Cardiac fibroblast (primary cell): ENCODE results near the gene BCL2A1.
A peak's percentile ranks its signal among the peaks of the same experiment; 100 is the strongest.

Experiments
- DNase-seq, 2 donors: peaks; one replicate each; pipeline versions ENCODE4 v3.0.0 to v3.0.0-alpha.2; 2010; ENCODE audit warnings: low read depth in 2 of 2
- H3K4me3 ChIP-seq, 2 donors: replicated peaks in 1 of 2; 1 replicate in 1 of 2; 2 replicates in 1 of 2; pipeline ENCODE4 v1.5.1; 2011; ENCODE audit warnings: low read depth in 2 of 2, low read length in 2 of 2, mild to moderate bottlenecking in 2 of 2, moderate library complexity in 1 of 2
- CTCF ChIP-seq: IDR thresholded peaks from one replicate; pipeline ENCODE4 v1.5.1; 2011; ENCODE audit warnings: low read depth, mild to moderate bottlenecking, low read length, inconsistent platforms

The BCL2A1 gene

DNA sequence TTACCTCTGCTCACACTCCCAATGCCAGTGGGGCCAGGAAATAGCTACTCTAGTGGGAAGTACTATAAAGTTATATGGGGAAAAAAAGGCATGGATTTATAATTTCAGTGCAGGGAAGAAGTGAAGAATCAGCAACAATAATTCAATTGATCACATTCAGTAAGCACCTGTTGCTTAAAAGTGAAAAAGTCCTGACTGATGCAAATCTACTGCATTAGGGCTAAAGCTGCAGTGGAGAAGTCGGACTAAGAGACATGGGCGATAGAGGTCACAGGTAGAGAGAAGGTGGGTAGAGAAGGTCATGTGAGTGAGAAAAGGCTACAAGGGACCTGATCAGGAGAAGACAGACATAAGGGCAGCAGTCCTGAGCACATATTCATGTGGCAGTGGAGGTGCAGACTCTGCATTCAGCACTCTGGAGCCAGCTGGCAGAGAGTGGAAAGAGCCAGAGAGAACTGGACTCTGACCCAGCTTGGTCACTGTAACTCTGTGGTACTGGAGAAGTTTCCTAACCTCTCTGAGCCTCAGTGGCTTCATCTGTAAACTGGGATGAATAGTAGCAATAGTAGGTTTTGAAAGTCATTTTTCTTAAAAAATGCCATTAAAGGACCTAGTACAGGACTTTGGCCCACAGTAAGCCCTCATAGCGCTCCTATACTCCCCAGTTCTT is 17.6 kb upstream of the BCL2A1 start:
- no peak for DNase-seq
- no peak for TF ChIP-seq CTCF
- no peak overlapping the region for H3K4me3 ChIP-seq

GRCh38 chr15:79987969-79988368 is 17.0 kb upstream of the BCL2A1 start:
- no peak overlapping the region for H3K4me3 ChIP-seq
- no peak for TF ChIP-seq CTCF
- DNase-seq: no peak

DNA sequence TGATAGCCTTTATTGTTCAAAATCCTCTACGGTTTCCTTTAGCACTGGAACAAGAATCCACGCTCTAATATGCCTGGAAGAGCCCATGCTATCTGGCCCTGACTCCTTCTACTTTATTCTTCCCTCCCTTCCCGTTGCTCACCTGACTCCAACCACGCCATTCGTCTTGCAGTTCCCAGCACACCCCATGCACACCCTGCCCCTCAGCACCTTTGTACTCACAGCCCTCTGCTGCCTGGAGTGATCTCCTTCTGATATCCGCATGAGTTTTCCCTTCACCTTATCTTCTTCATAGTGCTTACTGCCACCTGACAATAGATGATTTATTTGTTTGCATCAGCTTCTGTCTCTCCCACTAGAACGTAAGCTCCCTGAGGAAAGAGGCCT is 16.6 kb upstream of the BCL2A1 start:
- TF ChIP-seq CTCF: no peak
- no peak overlapping the region for H3K4me3 ChIP-seq
- DNase-seq: no peak

DNA sequence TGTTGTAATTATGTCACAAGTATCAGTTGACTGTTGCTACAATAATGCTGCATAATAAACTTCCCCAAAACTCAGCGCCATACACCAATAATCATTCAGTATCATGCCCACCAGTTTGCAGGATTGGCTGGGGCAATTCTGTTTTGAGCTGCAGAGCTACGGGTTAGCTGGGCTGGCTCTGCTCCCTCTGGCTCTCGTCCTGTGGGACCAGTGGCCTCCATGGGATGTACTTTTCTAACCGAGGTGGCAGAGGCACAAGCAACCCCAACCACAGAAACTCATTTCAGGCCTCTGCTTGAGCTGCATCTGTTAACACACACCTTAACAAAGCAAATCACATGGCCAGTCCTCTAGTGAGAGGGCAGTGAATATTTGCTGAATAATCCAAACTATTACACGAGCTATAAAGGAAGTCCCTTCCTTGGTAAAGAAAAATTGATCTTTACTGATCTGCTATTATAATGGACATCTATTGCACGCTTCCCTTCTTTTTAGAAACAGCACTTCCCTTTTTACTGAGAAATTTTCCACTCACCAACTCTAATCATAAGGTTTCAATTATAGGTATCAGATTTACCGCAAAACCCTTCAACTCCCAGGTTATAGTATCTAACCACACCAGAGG is 10.9 kb upstream of the BCL2A1 start:
- H3K4me3 ChIP-seq: no peak overlapping the region
- TF ChIP-seq CTCF: no peak
- DNase-seq: no peak

- H3K4me3 ChIP-seq: no peak overlapping the region
- TF ChIP-seq CTCF: no peak
- peak; percentile 77 for DNase-seq
Measured at GRCh38 chr15:79978655-79979514, 7.9 kb upstream of the BCL2A1 start.

- DNase-seq: no peak
- no peak for TF ChIP-seq CTCF
- no peak overlapping the region for H3K4me3 ChIP-seq
Measured at GRCh38 chr15:79978260-79978654, 7.3 kb upstream of the BCL2A1 start.
